Liver (tissue), 3 donors: ENCODE data around the gene TNFSF10.

Experiments
- ATF3 ChIP-seq: IDR thresholded peaks from 2 replicates; pipeline ENCODE4 v1.6.1; 2016; ENCODE audit warnings: antibody characterized with exemption
- CTCF ChIP-seq: fragments of 150-350 bp; IDR thresholded peaks from 2 replicates; pipeline ENCODE4 v1.5.1; 2017; ENCODE audit warnings: improper control_type of control experiment, low read depth, low read length; ENCODE audit not compliant: missing input control
- EGR1 ChIP-seq, 2 donors: IDR thresholded peaks; 2 replicates each; pipeline ENCODE4 v1.6.1; 2016 to 2018; ENCODE audit warnings: antibody characterized with exemption in 2 of 2, low read depth in 2 of 2
- HNF4G ChIP-seq: IDR thresholded peaks from 2 replicates; pipeline ENCODE4 v1.6.1; 2016; ENCODE audit warnings: antibody characterized with exemption
- JUND ChIP-seq, 2 donors: IDR thresholded peaks; 2 replicates each; pipeline ENCODE4 v1.6.1; 2016; ENCODE audit warnings: antibody characterized with exemption in 2 of 2
- NR2F2 ChIP-seq: IDR thresholded peaks from 2 replicates; pipeline ENCODE4 v1.6.1; 2016; ENCODE audit warnings: antibody characterized with exemption
- RAD21 ChIP-seq, 2 donors: IDR thresholded peaks; 2 replicates each; pipeline ENCODE4 v1.6.1; 2016; ENCODE audit warnings: antibody characterized with exemption in 2 of 2, mild to moderate bottlenecking in 2 of 2
- REST ChIP-seq: IDR thresholded peaks from 2 replicates; pipeline ENCODE4 v1.6.1; 2016; ENCODE audit warnings: antibody characterized with exemption, mild to moderate bottlenecking
- SP1 ChIP-seq: IDR thresholded peaks from 2 replicates; pipeline ENCODE4 v1.6.1; 2018; ENCODE audit warnings: antibody characterized with exemption, mild to moderate bottlenecking
- donor health status: healthy.
- donor health status: healthy.

GRCh38 chr3:172543419-172543818, 20.2 kb upstream of the TNFSF10 start:
- no peak for TF ChIP-seq CTCF
- no peak for TF ChIP-seq RAD21 (IDR thresholded peaks at IDR 0.05)
- no peak for TF ChIP-seq REST
- TF ChIP-seq HNF4G, result no peak
- TF ChIP-seq SP1, result no peak
- no peak for TF ChIP-seq NR2F2
- no peak for TF ChIP-seq JUND (IDR thresholded peaks at IDR 0.05)
- no peak for TF ChIP-seq ATF3
- no peak for TF ChIP-seq EGR1 (IDR thresholded peaks at IDR 0.05; ENCODE audit: low read depth in 2 of 2)
